A549 (cell line): ENCODE results near the gene TCF4.

Experiments
- POLR2A ChIP-seq: IDR thresholded peaks from 2 replicates; pipeline ENCODE4 v1.6.1; 2012; ENCODE audit warnings: mild to moderate bottlenecking, low read length
- RFX5 ChIP-seq: fragments of 450-650 bp; IDR thresholded peaks from 2 replicates; pipeline ENCODE4 v1.7.1; 2014; ENCODE audit warnings: antibody characterized with exemption, mild to moderate bottlenecking, moderate library complexity
- USF2 ChIP-seq: fragments of 450-650 bp; IDR thresholded peaks from 2 replicates; pipeline ENCODE4 v1.6.1; 2014; ENCODE audit warnings: antibody characterized with exemption
- TF ChIP-seq, protein P1 (sequence below): fragments of >200 bp; sonication (Bioruptor Twin); formaldehyde crosslinking; IDR thresholded peaks from 3 replicates; pipeline ENCODE4 v1.5.1; 2016
- TF ChIP-seq, protein P2 (sequence below): IDR thresholded peaks from 2 replicates; pipeline ENCODE4 v1.6.1; 2012

DNA sequence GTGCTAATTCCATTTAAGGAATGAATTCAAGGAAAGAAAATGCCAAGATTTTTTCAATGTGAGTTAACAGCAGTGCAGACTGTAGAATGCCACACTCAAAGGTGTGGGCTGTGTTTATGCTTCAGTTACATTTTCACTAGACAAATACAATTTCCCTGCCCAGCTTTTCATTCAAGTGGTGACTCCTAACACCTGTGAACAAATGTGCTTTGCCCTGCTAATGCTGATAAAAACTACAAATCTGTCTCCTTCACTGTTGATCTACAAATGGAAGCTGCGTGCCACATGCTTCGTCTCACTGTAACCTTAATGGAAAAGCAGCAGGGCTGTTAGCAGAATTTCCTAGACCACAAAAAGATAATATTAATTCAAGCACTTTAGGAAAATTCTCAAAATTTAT, 19.8 kb upstream of the TCF4 start:
- TF ChIP-seq, protein P1, sequence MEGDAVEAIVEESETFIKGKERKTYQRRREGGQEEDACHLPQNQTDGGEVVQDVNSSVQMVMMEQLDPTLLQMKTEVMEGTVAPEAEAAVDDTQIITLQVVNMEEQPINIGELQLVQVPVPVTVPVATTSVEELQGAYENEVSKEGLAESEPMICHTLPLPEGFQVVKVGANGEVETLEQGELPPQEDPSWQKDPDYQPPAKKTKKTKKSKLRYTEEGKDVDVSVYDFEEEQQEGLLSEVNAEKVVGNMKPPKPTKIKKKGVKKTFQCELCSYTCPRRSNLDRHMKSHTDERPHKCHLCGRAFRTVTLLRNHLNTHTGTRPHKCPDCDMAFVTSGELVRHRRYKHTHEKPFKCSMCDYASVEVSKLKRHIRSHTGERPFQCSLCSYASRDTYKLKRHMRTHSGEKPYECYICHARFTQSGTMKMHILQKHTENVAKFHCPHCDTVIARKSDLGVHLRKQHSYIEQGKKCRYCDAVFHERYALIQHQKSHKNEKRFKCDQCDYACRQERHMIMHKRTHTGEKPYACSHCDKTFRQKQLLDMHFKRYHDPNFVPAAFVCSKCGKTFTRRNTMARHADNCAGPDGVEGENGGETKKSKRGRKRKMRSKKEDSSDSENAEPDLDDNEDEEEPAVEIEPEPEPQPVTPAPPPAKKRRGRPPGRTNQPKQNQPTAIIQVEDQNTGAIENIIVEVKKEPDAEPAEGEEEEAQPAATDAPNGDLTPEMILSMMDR: no peak
- TF ChIP-seq, protein P2, sequence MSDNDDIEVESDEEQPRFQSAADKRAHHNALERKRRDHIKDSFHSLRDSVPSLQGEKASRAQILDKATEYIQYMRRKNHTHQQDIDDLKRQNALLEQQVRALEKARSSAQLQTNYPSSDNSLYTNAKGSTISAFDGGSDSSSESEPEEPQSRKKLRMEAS: no peak
- TF ChIP-seq POLR2A: no peak
- no peak for TF ChIP-seq USF2
- TF ChIP-seq RFX5: no peak
